Uterus (tissue), 4 donors: ENCODE results near the gene TPM4. TPM values are rescaled to one million over a fixed set of nuclear protein-coding genes. Genes with fewer than 3 reads are reported as not detected.

Source experiments
- DNase-seq, 2 donors: peaks; one replicate each; pipeline ENCODE4 v3.0.0-alpha.2; 2019 to 2020
- H3K27ac ChIP-seq, 2 donors: fragments of 200-600 bp; sonication (generic); 1 replicate in 1 of 2; 2 replicates in 1 of 2; pipeline ENCODE4 v1.5.1; 2016 to 2018
- H3K27me3 ChIP-seq, 2 donors: fragments of 200-600 bp; sonication (generic); one replicate each; pipeline ENCODE4 v1.5.1; 2018 to 2019; ENCODE audit warnings: control low read depth in 1 of 2
- H3K36me3 ChIP-seq, 2 donors: fragments of 200-600 bp; sonication (generic); one replicate each; pipeline ENCODE4 v1.5.1; 2019; ENCODE audit warnings: control low read depth in 1 of 2
- H3K4me1 ChIP-seq, 2 donors: fragments of 200-600 bp; sonication (generic); one replicate each; pipeline ENCODE4 v1.5.1; 2018 to 2019; ENCODE audit warnings: control low read depth in 1 of 2
- H3K4me3 ChIP-seq, 2 donors: fragments of 200-600 bp; sonication (generic); 1 replicate in 1 of 2; 2 replicates in 1 of 2; pipeline ENCODE4 v1.5.1; 2018 to 2019; ENCODE audit warnings: mild to moderate bottlenecking in 1 of 2
- H3K9me3 ChIP-seq, 2 donors: fragments of 200-600 bp; sonication (generic); one replicate each; pipeline ENCODE4 v1.5.1; 2019; ENCODE audit warnings: control low read depth in 1 of 2
- POLR2A ChIP-seq, 2 donors: fragments of 450-650 bp; IDR thresholded peaks; one replicate each; pipeline ENCODE4 v1.6.1; 2016; ENCODE audit warnings: antibody characterized with exemption in 2 of 2, mild to moderate bottlenecking in 1 of 2, moderate library complexity in 1 of 2
- intact Hi-C: fragments of 100-400 bp; cut with DNase I; formaldehyde crosslinking; loops from one replicate; pipeline ENCODE4 v1.15.1; 2023; ENCODE audit warnings: low total_unique reads
- total RNA-seq, 4 donors: library from RNA; depleted of rRNA in 3 of 4; stranded (reverse); fragments of >200 nt in 3 of 4; gene quantifications; one replicate each; pipeline versions ENCODE4 v1.1.0 to v1.2.4, GENCODE V29; 2014 to 2023
- TF ChIP-seq, protein P1 (sequence below), 4 experiments: fragments of 200-600 bp in 2 of 4; fragments of 450-650 bp in 2 of 4; sonication (generic) in 2 of 4; IDR thresholded peaks; one replicate each; pipeline ENCODE4 v1.5.1; 2016 to 2019; ENCODE audit warnings: antibody characterized with exemption in 4 of 4, mild to moderate bottlenecking in 2 of 4, moderate library complexity in 1 of 4
- donor health status: DM: yes; HTN: yes; CAD: no.

TPM4 gene
- total RNA-seq, 4 donors from 2014 or later: 423 to 862 (median 517) TPM

DNA sequence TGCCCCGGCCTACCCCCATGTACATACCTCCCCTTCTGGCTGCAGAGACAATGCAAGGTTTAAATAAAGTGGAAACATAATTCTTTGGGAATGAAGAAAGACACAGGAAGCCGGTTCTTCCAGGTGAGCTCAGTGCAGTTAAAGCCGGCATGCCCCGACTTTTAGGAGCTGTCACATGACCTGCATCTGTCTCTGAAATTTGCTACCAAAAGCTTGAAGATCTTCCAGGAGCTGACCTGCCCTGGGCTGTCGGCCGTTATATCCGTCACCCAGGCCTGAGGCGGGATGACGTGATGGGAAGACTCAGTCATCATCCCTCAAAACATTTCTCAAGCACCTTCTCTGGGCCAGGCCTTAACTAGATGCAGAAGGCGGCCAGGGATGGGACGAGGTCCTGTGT lies 45.7 kb downstream of the TPM4 start:
- no peaks in the 10 kb centered on the region for H3K27me3 ChIP-seq
- intact Hi-C loops: no loop called here
- H3K27ac ChIP-seq: no peak overlapping the region
- H3K4me1 ChIP-seq: no peaks in the 10 kb centered on the region
- DNase-seq: no peak
- H3K4me3 ChIP-seq: no peak overlapping the region
- TF ChIP-seq, protein P1, sequence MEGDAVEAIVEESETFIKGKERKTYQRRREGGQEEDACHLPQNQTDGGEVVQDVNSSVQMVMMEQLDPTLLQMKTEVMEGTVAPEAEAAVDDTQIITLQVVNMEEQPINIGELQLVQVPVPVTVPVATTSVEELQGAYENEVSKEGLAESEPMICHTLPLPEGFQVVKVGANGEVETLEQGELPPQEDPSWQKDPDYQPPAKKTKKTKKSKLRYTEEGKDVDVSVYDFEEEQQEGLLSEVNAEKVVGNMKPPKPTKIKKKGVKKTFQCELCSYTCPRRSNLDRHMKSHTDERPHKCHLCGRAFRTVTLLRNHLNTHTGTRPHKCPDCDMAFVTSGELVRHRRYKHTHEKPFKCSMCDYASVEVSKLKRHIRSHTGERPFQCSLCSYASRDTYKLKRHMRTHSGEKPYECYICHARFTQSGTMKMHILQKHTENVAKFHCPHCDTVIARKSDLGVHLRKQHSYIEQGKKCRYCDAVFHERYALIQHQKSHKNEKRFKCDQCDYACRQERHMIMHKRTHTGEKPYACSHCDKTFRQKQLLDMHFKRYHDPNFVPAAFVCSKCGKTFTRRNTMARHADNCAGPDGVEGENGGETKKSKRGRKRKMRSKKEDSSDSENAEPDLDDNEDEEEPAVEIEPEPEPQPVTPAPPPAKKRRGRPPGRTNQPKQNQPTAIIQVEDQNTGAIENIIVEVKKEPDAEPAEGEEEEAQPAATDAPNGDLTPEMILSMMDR (IDR thresholded peaks at IDR 0.05): no peak
- no peak for TF ChIP-seq POLR2A (IDR thresholded peaks at IDR 0.05)
- H3K36me3 ChIP-seq: no peaks in the 10 kb centered on the region
- no peaks in the 10 kb centered on the region for H3K9me3 ChIP-seq

DNA sequence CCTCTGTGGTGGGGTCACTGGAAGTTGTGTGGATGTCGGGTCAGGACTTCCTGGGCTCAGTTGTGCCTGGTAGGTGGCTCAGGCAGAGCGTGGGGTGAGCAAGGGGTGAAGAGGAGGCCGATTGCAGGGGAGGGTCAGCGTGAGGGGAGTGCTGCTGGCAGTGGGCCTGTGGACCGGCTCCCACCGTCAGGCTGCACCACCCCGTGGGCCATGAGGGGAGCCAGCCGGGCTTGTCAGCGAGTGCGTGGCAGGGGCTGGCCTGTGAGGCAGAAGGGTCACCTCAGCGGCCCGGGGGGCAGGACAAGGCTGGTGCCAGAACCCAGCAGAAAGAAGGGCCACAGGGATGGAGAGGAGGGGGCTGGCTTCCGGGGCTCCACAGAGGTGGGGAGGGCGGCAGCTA lies 48.7 kb downstream of the TPM4 start:
- intact Hi-C loops: no loop called here
- Histone ChIP-seq H3K36me3 (no peaks in the 10 kb centered on the region), H3K27me3 (no peaks in the 10 kb centered on the region), H3K4me1 (no peaks in the 10 kb centered on the region), H3K4me3 (no peak overlapping the region), H3K27ac (no peak overlapping the region), H3K9me3 (no peaks in the 10 kb centered on the region)
- no peak for DNase-seq
- no peak for TF ChIP-seq POLR2A (IDR thresholded peaks at IDR 0.05)

DNA sequence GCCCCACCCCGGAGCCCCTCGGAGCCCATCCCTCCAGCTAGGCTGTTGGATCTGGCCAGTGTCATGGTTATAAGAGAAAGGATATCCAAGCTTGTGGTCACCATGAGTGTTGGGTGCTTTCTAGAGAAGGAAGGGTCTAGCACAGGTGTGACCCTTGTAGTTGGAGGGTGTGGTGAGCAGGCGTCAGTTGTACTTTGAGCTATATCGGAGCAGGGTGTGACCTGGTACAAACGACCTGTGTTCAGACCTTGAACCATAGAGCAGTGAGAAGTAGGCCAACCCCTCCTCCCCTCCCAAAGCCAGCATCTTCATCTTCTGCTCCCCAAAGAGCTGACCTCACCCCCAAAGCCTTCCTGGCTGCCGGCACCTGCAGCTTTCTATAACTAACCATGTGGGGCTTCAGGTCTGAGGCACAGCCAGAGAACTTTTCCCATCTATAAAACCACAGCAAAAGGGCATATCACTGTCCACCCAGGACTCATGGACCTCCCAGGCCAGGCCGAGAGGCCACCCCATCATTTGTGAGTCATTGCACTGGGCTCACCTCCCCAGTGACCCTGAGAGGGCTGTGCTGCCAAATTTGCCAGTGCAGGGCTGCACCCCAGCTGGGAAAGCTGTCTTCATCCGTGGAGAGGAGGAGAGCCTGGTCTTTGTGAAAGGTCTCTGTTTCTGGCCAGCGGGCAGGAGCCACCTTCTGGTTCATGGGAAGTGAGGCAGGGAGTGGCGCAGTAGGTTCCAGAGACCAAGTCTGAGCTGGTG lies 49.6 kb downstream of the TPM4 start:
- H3K27ac ChIP-seq: no peak overlapping the region
- H3K4me1 ChIP-seq: no peaks in the 10 kb centered on the region
- TF ChIP-seq POLR2A (IDR thresholded peaks at IDR 0.05): no peak
- TF ChIP-seq, protein P1 (IDR thresholded peaks at IDR 0.05): no peak
- DNase-seq: no peak
- H3K4me3 ChIP-seq: no peak overlapping the region
- intact Hi-C loops: no loop called here
- no peaks in the 10 kb centered on the region for H3K9me3 ChIP-seq
- H3K36me3 ChIP-seq: no peaks in the 10 kb centered on the region
- no peaks in the 10 kb centered on the region for H3K27me3 ChIP-seq

DNA sequence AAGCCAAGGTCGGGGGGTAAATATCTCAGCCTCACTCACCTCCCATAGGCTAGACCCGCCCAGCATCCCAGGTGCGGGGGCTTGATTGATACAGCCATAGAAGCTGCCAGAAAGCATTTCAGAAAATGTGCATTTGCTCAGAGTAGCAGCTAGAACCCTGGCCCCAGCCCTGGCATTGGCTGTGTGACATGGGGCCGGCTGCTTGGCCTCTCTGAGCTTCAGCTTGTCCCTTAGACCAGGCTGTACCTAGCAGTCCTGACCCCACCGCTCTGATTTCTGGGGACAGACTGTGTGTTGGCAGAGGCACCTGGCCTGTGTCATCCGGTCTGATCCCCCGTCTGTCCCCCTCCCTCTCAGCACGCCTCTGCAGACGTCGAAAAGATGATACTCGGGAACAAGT lies 50.8 kb downstream of the TPM4 start:
- Histone ChIP-seq H3K36me3 (no peaks in the 10 kb centered on the region), H3K27me3 (no peaks in the 10 kb centered on the region), H3K27ac (no peak overlapping the region), H3K9me3 (no peaks in the 10 kb centered on the region), H3K4me3 (no peak overlapping the region), H3K4me1 (no peaks in the 10 kb centered on the region)
- no peak for DNase-seq
- intact Hi-C loops: no loop called here
- TF ChIP-seq, protein P1 (IDR thresholded peaks at IDR 0.05): no peak
- no peak for TF ChIP-seq POLR2A (IDR thresholded peaks at IDR 0.05)

DNA sequence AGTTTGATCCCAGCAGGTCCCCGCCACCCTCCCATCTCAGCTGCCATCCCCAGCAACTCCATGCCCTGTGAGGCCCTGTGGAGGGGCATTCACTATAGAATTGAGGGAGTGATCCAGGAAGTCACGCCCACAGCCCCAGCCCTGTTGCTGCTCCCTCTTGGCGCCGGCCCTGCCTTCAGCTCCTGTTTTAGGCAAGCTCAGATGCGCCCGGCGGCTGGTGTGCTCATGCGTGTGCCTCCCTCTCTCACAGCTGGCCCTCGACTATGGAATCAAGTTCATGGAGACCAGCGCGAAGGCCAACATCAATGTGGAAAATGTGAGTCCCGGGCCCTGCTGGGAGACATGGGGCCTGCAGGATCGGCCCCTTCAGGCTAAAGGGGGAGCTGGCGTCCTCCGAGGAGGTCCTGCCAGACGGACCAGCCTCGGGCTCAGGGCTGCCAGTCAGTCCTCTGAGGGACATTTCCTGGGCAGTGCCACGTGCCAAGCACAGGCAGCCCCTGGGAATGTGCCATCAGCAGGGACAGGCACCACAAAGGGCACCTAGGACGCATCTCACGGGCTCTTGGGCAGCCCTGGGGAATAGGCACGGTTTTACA lies 51.6 kb downstream of the TPM4 start:
- intact Hi-C loops: no loop called here
- no peaks in the 10 kb centered on the region for H3K9me3 ChIP-seq
- no peaks in the 10 kb centered on the region for H3K4me1 ChIP-seq
- H3K4me3 ChIP-seq: no peak overlapping the region
- H3K27ac ChIP-seq: no peak overlapping the region
- no peak for DNase-seq
- no peaks in the 10 kb centered on the region for H3K27me3 ChIP-seq
- TF ChIP-seq POLR2A (IDR thresholded peaks at IDR 0.05): no peak
- TF ChIP-seq, protein P1 (IDR thresholded peaks at IDR 0.05): no peak
- no peaks in the 10 kb centered on the region for H3K36me3 ChIP-seq
